ENCODE results near the gene SPOP. TPM values are rescaled to one million over a fixed set of nuclear protein-coding genes. Genes with fewer than 3 reads are reported as not detected.

SPOP gene
- total RNA-seq, 1 experiment from 2014 or later: 79.9 TPM

GRCh38 chr17:49707246-49707607 is 29.3 kb upstream of the SPOP start:
- BruUV-seq (replicated peaks): no TSS peak
- TF ChIP-seq CTCF (IDR thresholded peaks at IDR 0.05; ENCODE audit: unreplicated experiment): no peak
- intact Hi-C loops (cut with micrococcal nuclease; ENCODE audit: unreplicated experiment): loop anchor here (5.0 kb wide), 3 partner anchors 70 to 290 kb away; partner anchors contain the start of gene DLX3
- peak overlapping the region; percentile 99 for H3K27ac Mint-ChIP-seq (ENCODE audit: unreplicated experiment)
- H3K27me3 Mint-ChIP-seq (ENCODE audit: unreplicated experiment): no peaks in the 10 kb centered on the region
- no peaks in the 10 kb centered on the region for H3K9me3 Mint-ChIP-seq (ENCODE audit: low read depth, unreplicated experiment)
- CTCF ChIA-PET: interaction anchor here (0.6 to 2.2 kb wide), 13 partner anchors 10 to 292 kb away, joined by 3 to 12 read pairs (median 4); partner anchors contain the start of gene PHB1
- peak; percentile 23 for DNase-seq
- peaks cover 63% of the 10 kb centered on the region for H3K36me3 Mint-ChIP-seq (ENCODE audit: insufficient read depth, unreplicated experiment)
- peaks cover 37% of the 10 kb centered on the region for H3K4me1 Mint-ChIP-seq (ENCODE audit: low read depth, unreplicated experiment)
- peak overlapping the region; percentile 96 for H3K4me3 Mint-ChIP-seq (ENCODE audit: low read depth, unreplicated experiment)

- peaks cover 78% of the 10 kb centered on the region for H3K36me3 Mint-ChIP-seq (ENCODE audit: insufficient read depth, unreplicated experiment)
- no peaks in the 10 kb centered on the region for H3K9me3 Mint-ChIP-seq (ENCODE audit: low read depth, unreplicated experiment)
- H3K27me3 Mint-ChIP-seq (ENCODE audit: unreplicated experiment): no peaks in the 10 kb centered on the region
- H3K4me3 Mint-ChIP-seq (ENCODE audit: low read depth, unreplicated experiment): peak overlapping the region; percentile 96
- BruUV-seq (replicated peaks): no TSS peak
- intact Hi-C loops (cut with micrococcal nuclease; ENCODE audit: unreplicated experiment): loop anchor here (5.0 kb wide), 3 partner anchors 72 to 292 kb away; partner anchors contain the start of gene DLX3
- CTCF ChIA-PET: interaction anchor here (2.1 kb wide), 1 partner anchor 134 kb away, joined by 6 read pairs; no protein-coding TSS in a partner anchor
- H3K27ac Mint-ChIP-seq (ENCODE audit: unreplicated experiment): peak overlapping the region; percentile 25
- TF ChIP-seq CTCF (IDR thresholded peaks at IDR 0.05; ENCODE audit: unreplicated experiment): no peak
- H3K4me1 Mint-ChIP-seq (ENCODE audit: low read depth, unreplicated experiment): peaks cover 37% of the 10 kb centered on the region
- no peak for DNase-seq
Observed at GRCh38 chr17:49705254-49705653, 27.4 kb upstream of the SPOP start.

GRCh38 chr17:49703557-49704277 is 25.8 kb upstream of the SPOP start:
- Mint-ChIP-seq H3K4me3 (ENCODE audit: low read depth, unreplicated experiment) (no peak overlapping the region), H3K36me3 (ENCODE audit: insufficient read depth, unreplicated experiment) (peaks cover 87% of the 10 kb centered on the region), H3K27ac (ENCODE audit: unreplicated experiment) (no peak overlapping the region), H3K4me1 (ENCODE audit: low read depth, unreplicated experiment) (peaks cover 31% of the 10 kb centered on the region), H3K9me3 (ENCODE audit: low read depth, unreplicated experiment) (no peaks in the 10 kb centered on the region), H3K27me3 (ENCODE audit: unreplicated experiment) (no peaks in the 10 kb centered on the region)
- DNase-seq: peak; percentile 48
- BruUV-seq (replicated peaks): no TSS peak
- intact Hi-C loops (cut with micrococcal nuclease; ENCODE audit: unreplicated experiment): no loop called here
- CTCF ChIA-PET: interaction anchor here (0.7 to 2.1 kb wide), 6 partner anchors 101 to 147 kb away, joined by 3 to 9 read pairs (median 5); no protein-coding TSS in a partner anchor
- TF ChIP-seq CTCF (IDR thresholded peaks at IDR 0.05; ENCODE audit: unreplicated experiment): peak; percentile 39

- no peak for DNase-seq
- Mint-ChIP-seq H3K4me3 (ENCODE audit: low read depth, unreplicated experiment) (no peak overlapping the region), H3K36me3 (ENCODE audit: insufficient read depth, unreplicated experiment) (peaks cover 64% of the 10 kb centered on the region), H3K27me3 (ENCODE audit: unreplicated experiment) (no peaks in the 10 kb centered on the region), H3K27ac (ENCODE audit: unreplicated experiment) (no peak overlapping the region), H3K9me3 (ENCODE audit: low read depth, unreplicated experiment) (no peaks in the 10 kb centered on the region), H3K4me1 (ENCODE audit: low read depth, unreplicated experiment) (peaks cover 11% of the 10 kb centered on the region)
- no peak for TF ChIP-seq CTCF (IDR thresholded peaks at IDR 0.05; ENCODE audit: unreplicated experiment)
- CTCF ChIA-PET: interaction anchor here (0.6 to 1.2 kb wide), 4 partner anchors 8 to 970 kb away, joined by 3 to 9 read pairs (median 4); no protein-coding TSS in a partner anchor
- no TSS peak for BruUV-seq (replicated peaks)
- intact Hi-C loops (cut with micrococcal nuclease; ENCODE audit: unreplicated experiment): no loop called here
Observed at GRCh38 chr17:49700960-49701359, 23.1 kb upstream of the SPOP start.
